GM06990 (cell line): ENCODE results near the gene ARHGAP26.

Experiments used
- DNase-seq: peaks from one replicate; pipeline ENCODE4 v3.0.0-alpha.2; 2011; ENCODE audit not compliant: insufficient read length; ENCODE audit errors: extremely low read depth
- H3K27me3 ChIP-seq: replicated peaks from 2 replicates; pipeline ENCODE4 v1.6.0; 2011; ENCODE audit warnings: low read length; ENCODE audit not compliant: control insufficient read depth, insufficient read depth
- H3K36me3 ChIP-seq: 2 replicates; pipeline ENCODE4 v1.5.1; 2011; ENCODE audit warnings: low read length; ENCODE audit not compliant: control insufficient read depth, insufficient read depth
- H3K4me3 ChIP-seq: replicated peaks from 2 replicates; pipeline ENCODE4 v1.5.1; 2011; ENCODE audit warnings: low read depth, mild to moderate bottlenecking, control low read depth, low read length
- CTCF ChIP-seq: IDR thresholded peaks from 2 replicates; pipeline ENCODE4 v1.5.1; 2011; ENCODE audit warnings: low read length, control low read depth, mild to moderate bottlenecking, inconsistent platforms; ENCODE audit not compliant: insufficient read depth, poor library complexity, severe bottlenecking

The ARHGAP26 gene

GRCh38 chr5:142913728-142914338, 143.7 kb downstream of the ARHGAP26 start:
- TF ChIP-seq CTCF = no peak
- H3K36me3 ChIP-seq = no peaks in the 10 kb centered on the region
- H3K27me3 ChIP-seq = no peaks in the 10 kb centered on the region
- no peak overlapping the region for H3K4me3 ChIP-seq
- no peak for DNase-seq

- no peak for DNase-seq
- Histone ChIP-seq H3K36me3 (no peaks in the 10 kb centered on the region), H3K27me3 (no peaks in the 10 kb centered on the region), H3K4me3 (no peak overlapping the region)
- TF ChIP-seq CTCF = no peak
These were observed 144.9 kb downstream of the ARHGAP26 start for GRCh38 chr5:142915038-142915437.

- Histone ChIP-seq H3K4me3 (no peak overlapping the region), H3K36me3 (no peaks in the 10 kb centered on the region), H3K27me3 (no peaks in the 10 kb centered on the region)
- TF ChIP-seq CTCF = peak; percentile 67
- peak; percentile 22 for DNase-seq
These were observed 145.7 kb downstream of the ARHGAP26 start for GRCh38 chr5:142915813-142916424.

DNA sequence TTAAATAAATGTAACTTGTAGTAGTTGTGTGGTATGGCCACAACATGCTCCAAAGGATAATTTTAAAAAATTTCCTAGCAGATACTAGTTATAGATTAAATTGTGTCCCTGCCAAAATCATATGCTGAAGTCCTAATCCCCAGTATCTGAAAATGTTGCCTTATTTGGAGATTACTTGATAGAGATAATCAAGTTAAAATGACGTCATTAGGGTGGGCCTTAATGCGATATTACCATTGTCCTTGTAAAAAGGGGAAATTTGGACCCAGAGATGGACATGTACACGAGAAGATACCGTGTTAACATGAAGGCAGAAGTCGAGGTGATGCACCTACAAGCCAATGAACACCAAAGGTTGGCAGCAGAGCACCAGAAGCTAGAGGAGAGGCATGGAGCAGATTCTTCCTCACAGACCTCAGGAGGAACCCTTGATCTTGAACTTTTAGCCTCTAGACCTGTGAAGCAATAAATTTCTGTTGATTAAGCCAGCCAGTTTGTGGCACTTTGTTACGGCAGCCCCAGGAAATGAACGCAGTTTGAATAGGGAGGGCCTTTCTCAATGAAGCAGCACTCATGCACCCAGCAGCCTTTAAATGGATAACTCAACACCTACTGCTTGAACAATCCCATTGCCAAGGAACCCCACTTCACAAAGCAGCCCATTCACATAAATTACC, 148.9 kb downstream of the ARHGAP26 start:
- no peak for TF ChIP-seq CTCF

GRCh38 chr5:142920849-142921612, 150.9 kb downstream of the ARHGAP26 start:
- TF ChIP-seq CTCF = no peak
- no peak overlapping the region for H3K4me3 ChIP-seq
- no peaks in the 10 kb centered on the region for H3K36me3 ChIP-seq
- no peaks in the 10 kb centered on the region for H3K27me3 ChIP-seq
- DNase-seq = no peak

More for the DNA sequence above, 148.9 kb downstream of the ARHGAP26 start:
- H3K27me3 ChIP-seq = no peaks in the 10 kb centered on the region
- H3K36me3 ChIP-seq = no peaks in the 10 kb centered on the region
- no peak overlapping the region for H3K4me3 ChIP-seq
- DNase-seq = no peak
